GM21825 (cell line): Measurements from ENCODE around the gene YTHDF1.
A peak's percentile ranks its signal among the peaks of the same experiment; 100 is the strongest.
"Not testable (repeated sequence)": the region's sequence is repeated elsewhere in the genome, so short reads cannot be mapped to it uniquely, and the experiment has no call there.

Experiments
- ATAC-seq: cut with Tn5 transposase; IDR thresholded peaks from one replicate; pipeline ENCODE4 v1.9.1; 2021; ENCODE audit warnings: mild to moderate bottlenecking, moderate library complexity; ENCODE audit not compliant: unreplicated experiment

YTHDF1 gene

GRCh38 chr20:63228806-63229205 is 12.9 kb upstream of the YTHDF1 start:
- no peak for ATAC-seq

GRCh38 chr20:63227260-63227659 is 11.3 kb upstream of the YTHDF1 start:
- ATAC-seq: no peak

- no peak for ATAC-seq
Observed at GRCh38 chr20:63226042-63226943, 10.4 kb upstream of the YTHDF1 start.

- no peak for ATAC-seq
Observed at GRCh38 chr20:63225082-63225454, 9.1 kb upstream of the YTHDF1 start.

- no peak for ATAC-seq
Observed at GRCh38 chr20:63224412-63225081, 8.6 kb upstream of the YTHDF1 start.

GRCh38 chr20:63223826-63224207 is 7.9 kb upstream of the YTHDF1 start:
- no peak for ATAC-seq

- no peak for ATAC-seq
Observed at GRCh38 chr20:63223121-63223825, 7.3 kb upstream of the YTHDF1 start.

GRCh38 chr20:63222541-63222940 is 6.6 kb upstream of the YTHDF1 start:
- no peak for ATAC-seq

- ATAC-seq: not testable (repeated sequence)
Observed at GRCh38 chr20:63221400-63222053, 5.6 kb upstream of the YTHDF1 start.

- ATAC-seq: no peak
Observed at GRCh38 chr20:63220696-63221399, 4.9 kb upstream of the YTHDF1 start.

GRCh38 chr20:63219866-63220521 is 4.1 kb upstream of the YTHDF1 start:
- no peak for ATAC-seq

GRCh38 chr20:63219447-63219821 is 3.5 kb upstream of the YTHDF1 start:
- ATAC-seq: no peak

GRCh38 chr20:63218701-63219446 is 2.9 kb upstream of the YTHDF1 start:
- no peak for ATAC-seq

GRCh38 chr20:63217706-63218105 is 1.8 kb upstream of the YTHDF1 start:
- no peak for ATAC-seq

GRCh38 chr20:63216849-63217471 is 1.0 kb upstream of the YTHDF1 start:
- ATAC-seq: no peak

- peak; percentile 26 for ATAC-seq
Observed at GRCh38 chr20:63215101-63216040, 560 bp downstream of the YTHDF1 start.

- ATAC-seq: no peak
Observed at GRCh38 chr20:63214514-63214913, 1.4 kb downstream of the YTHDF1 start.

GRCh38 chr20:63212792-63213191 is 3.1 kb downstream of the YTHDF1 start:
- ATAC-seq: no peak
